Myocyte (in vitro differentiated cells): Measurements from ENCODE around the gene FMNL2. TPM values are rescaled to one million over a fixed set of nuclear protein-coding genes. Genes with fewer than 3 reads are reported as not detected.
"Not testable (repeated sequence)": the region's sequence is repeated elsewhere in the genome, so short reads cannot be mapped to it uniquely, and the experiment has no call there.

Experiments used
- DNase-seq: peaks from one replicate; pipeline ENCODE4 v3.0.0-alpha.2; 2012; ENCODE audit warnings: low read depth
- polyA plus RNA-seq: library from polyadenylated mRNA; unstranded; fragments of >200 nt; gene quantifications from one replicate; pipeline ENCODE4 v1.2.1, GENCODE V29; 2012; ENCODE audit warnings: missing spikeins
- total RNA-seq: library from RNA; depleted of rRNA; stranded (reverse); fragments of >200 nt; gene quantifications from 2 replicates; pipeline ENCODE4 v1.2.3, GENCODE V29; 2014

FMNL2 gene
- 6.9 and 7.0 TPM in 2 replicates for total RNA-seq
- polyA plus RNA-seq, result 9.3 TPM

GRCh38 chr2:152335016-152335725 lies at the start of gene FMNL2:
Gene FMNL2 (plus strand): TSS chr2:152335174.
- peak; percentile 89 for DNase-seq

DNA sequence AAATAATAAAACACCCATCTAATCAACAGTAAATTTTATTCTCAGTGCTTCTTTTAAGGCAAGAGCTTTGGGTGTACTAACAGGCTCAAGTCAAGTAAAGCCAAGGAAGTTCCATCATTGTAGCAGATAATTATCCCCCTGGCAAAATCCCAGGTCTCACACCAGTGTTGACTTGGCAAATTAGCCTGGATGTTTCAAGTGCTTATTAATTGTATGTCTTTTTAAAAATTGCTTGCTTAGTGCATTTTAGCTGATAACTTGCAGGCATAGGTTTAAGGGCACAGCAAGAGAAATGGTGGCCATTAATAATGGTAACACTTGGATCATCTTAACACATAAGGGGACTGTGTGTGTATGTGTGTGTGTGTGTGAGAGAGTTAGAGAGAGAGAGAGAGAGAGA lies 42.0 kb upstream of the FMNL2 start:
- no peak for DNase-seq

- no peak for DNase-seq
These were observed 37.3 kb upstream of the FMNL2 start for GRCh38 chr2:152297715-152298114.

DNA sequence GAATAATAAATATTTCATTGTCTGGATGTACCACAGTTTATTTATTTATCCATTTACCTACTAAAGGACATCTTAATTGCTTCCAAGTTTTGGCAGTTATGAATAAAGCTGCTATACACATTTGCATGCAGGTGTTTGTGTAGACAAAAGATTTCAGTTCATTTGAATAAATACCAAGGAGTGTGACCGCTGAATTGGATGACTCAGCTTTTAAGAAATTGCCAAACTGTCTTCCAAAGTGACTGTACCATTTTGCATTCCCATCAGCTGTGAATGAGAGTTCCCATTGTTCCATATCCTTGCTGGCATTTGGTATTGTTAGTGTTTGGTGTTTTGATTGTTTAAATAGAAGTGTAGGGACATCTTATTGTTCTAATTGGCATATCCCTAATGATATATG lies 36.2 kb upstream of the FMNL2 start:
- DNase-seq, result peak; percentile 11

- no peak for DNase-seq
These were observed 33.8 kb upstream of the FMNL2 start for GRCh38 chr2:152301131-152301530.

- no peak for DNase-seq
These were observed 31.0 kb upstream of the FMNL2 start for GRCh38 chr2:152303951-152304350.

GRCh38 chr2:152304836-152305235 lies 30.1 kb upstream of the FMNL2 start:
- DNase-seq, result peak; percentile 33

- no peak for DNase-seq
These were observed 27.1 kb upstream of the FMNL2 start for GRCh38 chr2:152307863-152308262.

- DNase-seq, result no peak
These were observed 25.4 kb upstream of the FMNL2 start for GRCh38 chr2:152309352-152310214.

DNA sequence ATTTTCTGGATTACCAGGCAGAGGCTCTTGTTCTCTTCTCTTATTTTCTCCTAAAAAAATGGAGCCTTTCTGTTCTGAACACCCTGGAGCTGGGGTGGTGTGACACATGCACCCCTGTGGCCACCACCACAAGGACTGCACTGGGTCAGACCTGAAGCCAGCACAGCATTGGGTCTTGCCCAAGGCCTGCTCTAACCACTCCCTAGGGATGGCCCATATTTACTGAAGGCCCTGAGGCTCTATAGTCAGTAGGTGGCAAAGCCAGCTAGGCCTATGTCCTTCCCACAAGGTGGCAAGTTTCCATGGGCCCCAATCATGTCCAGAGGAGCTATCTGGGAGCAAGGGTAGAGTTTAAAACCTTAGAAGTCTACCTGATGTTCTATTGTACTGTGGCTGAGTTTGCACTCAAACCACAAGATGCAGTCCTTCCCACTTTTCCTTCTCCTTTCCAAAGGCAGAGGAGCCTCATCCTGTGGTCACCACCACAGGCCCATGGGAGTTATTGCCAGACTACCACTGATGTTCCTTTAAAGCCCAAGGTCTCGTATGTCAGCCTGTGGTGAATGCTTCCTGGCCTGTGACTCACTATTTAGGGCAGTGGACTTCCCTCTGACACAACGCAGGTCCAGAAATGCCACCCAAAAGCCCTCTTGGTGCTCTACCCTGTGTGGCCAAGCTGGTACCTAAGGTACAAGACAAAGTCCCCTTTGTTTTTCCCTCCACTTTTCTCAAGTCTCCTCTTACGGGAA lies 15.0 kb upstream of the FMNL2 start:
- DNase-seq, result peak; percentile 77

- DNase-seq, result no peak
These were observed 14.2 kb upstream of the FMNL2 start for GRCh38 chr2:152320814-152321213.

- no peak for DNase-seq
These were observed 12.8 kb upstream of the FMNL2 start for GRCh38 chr2:152322222-152322621.

DNA sequence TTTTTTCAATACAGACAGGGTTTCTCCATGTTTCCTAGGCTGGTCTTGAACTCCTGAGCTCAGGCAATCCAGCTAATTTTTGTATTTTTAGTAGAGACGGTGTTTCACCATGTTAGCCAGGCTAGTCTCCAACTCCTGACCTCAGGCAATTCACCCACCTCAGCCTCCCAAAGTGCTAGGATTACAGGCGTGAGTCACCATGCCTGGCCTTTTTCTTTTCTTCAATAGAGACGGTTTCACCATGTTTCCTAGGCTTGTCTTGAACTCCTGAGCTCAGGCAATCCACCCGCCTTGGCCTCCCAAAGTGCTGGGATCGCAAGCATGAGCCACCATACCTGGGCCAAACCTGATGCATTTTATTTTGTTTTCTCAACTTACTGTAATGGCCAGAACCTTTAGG lies 9.8 kb upstream of the FMNL2 start:
- not testable (repeated sequence) for DNase-seq

- DNase-seq, result no peak
These were observed 8.3 kb upstream of the FMNL2 start for GRCh38 chr2:152326710-152327109.

DNA sequence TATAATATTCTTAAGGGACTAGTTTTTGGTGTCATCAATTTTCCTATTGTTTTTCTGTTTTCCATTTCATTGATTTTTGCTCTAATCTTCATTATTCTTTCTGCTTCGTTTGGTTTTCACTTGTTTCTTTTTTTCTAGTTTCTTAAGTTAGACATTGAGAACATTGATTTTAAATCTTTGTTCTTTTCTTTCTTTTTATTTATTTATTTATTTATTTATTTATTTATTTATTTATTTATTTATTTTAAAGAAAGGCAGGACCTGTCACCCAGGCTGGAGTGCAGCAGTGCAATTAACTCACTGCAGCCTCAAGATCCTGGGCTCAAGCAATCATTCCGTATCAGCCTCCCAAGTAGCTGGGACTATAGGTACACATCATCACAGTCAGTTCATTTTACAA lies 7.0 kb upstream of the FMNL2 start:
- no peak for DNase-seq

DNA sequence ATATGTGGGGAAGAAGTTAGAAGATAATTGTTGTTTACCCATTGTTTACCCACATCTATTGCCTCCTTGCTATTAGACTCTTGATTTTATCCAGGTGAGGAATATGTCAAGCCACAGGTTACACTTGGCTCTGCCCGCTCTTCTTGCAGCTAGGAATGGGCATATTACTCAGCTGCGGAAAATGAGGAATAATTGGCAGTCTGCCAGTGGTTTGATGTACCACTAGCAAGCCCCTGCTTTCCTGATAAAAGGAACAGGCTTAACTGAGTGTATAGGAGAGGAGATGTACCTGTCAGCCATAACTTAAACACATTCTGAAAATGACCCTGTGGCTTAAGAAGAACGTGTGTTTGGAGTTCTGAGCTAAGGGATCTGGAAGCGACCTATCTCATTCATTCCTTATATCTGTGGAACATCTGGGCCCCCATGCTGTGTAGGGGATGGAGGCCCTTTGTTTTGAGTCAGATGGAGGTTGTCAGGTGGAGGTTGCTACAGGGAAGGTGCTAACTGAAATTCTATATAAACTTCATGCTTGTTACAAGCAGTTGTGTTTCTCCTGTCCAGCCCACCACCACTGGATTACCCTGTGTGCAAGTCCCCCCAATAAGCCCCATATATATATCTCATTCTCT lies 4.6 kb upstream of the FMNL2 start:
- no peak for DNase-seq

- DNase-seq, result no peak
These were observed 316 bp upstream of the FMNL2 start for GRCh38 chr2:152334701-152335015.

GRCh38 chr2:152335726-152336118 lies 748 bp downstream of the FMNL2 start:
- DNase-seq, result no peak

DNA sequence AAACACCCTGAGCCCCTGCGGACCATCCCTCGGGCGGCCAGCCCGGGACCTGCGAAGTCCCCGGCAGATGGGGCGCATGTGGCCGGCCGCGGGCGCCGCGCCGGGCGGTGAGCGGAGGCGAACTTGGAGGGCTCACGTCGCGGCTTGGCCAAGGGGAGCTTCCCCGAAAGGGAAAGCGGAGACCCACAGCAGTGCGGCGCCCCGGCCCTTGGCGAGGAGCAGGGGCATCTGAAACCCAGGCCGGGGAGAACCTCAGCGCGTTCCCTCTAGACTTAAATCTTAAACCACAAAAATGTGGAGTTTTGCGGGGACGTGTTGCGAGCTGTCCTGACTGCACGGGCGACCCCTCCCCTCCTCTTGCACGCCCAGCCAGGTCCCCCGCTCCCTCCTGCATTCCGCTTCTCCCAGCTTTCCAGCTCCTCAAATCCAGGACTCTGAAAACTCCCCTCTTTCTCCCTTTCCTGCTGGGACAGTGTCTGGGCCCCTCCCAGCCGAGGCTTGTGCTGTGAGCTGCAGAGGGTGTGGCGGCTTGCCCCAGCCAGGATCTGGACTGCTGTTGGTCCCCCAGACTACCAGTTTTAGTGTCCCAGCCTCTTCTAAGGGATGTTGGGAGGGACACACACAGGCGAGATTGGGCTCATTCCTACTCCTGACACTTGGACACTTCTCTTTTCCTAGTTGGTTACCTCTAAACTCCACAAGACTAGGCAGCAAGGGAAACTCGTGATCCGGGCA lies 1.3 kb downstream of the FMNL2 start:
- peak; percentile 40 for DNase-seq

DNA sequence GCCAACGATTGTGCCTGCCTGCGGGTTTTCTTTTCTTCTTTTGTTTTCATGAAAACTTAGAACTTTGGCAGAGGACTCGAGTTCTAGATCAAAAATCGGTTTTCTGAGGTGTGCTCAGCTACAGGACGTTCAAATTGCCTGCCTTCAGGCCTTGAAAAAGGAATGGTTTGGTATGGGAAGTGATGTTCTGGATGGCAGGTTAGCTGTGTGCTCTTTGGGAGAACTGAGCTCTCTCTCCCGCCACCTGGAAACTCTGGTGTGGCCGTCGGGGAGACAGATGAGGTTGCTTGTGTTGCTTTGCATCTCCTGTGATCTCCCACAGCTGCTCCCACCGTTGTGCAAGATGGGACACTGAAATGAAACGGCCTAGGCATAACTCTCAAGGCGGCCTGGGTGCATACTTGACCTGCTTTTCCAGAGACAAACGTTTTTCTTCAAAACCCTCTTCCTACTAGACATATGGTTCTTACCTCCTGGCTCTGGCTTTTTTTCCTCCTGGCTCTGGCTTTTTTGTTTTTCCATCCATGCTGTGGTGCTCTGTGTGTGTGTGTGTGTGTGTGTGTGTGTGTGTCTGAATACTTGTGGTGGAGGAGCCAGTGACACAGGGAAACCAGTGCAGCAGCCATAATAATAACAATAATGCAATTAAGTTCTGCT lies 2.0 kb downstream of the FMNL2 start:
- DNase-seq, result no peak
